Lower leg skin (tissue), 3 donors: ENCODE results near the gene LMNB1.

Source experiments
- POLR2A ChIP-seq, 2 donors: fragments of 450-650 bp; IDR thresholded peaks; one replicate each; pipeline ENCODE4 v1.6.1; 2016 to 2017; ENCODE audit warnings: antibody characterized with exemption in 2 of 2, mild to moderate bottlenecking in 1 of 2, moderate library complexity in 1 of 2
- TF ChIP-seq, protein P1 (sequence below), 3 donors: fragments of 450-650 bp; IDR thresholded peaks; one replicate each; pipeline ENCODE4 v1.5.1; 2016; ENCODE audit warnings: antibody characterized with exemption in 3 of 3, mild to moderate bottlenecking in 3 of 3, moderate library complexity in 2 of 3

DNA sequence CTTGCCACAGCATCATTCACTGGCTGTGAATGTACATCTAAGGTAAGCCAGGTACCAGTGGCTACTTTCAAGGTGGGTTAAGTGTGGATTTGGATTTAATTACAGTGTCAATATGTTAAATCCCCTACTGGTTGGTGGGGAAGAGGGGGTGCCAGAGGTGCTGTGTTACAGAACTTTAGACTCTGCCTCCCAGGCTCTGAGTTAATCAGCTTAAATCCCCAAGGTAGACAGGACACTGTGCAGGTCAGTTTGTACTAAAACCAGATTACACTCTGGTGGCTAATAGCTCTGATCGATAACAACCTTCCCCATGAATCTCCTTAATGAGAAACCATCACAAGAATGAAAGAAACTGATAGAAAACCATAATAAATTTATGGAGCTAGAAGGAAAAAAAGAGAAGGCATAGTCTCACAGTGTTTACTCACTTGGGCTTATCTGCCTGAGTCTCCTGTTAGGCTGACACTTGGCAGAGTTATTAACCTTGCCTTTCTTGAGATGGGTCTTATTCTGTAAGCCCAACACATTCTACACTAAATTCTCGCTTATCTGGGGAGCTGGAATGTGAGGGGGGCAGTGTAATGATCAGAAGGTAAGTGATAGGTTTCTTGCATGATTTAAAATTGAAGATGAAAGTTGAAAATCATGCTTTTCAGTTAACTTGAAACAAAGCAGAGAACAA lies 106.8 kb downstream of the LMNB1 start:
- TF ChIP-seq, protein P1, sequence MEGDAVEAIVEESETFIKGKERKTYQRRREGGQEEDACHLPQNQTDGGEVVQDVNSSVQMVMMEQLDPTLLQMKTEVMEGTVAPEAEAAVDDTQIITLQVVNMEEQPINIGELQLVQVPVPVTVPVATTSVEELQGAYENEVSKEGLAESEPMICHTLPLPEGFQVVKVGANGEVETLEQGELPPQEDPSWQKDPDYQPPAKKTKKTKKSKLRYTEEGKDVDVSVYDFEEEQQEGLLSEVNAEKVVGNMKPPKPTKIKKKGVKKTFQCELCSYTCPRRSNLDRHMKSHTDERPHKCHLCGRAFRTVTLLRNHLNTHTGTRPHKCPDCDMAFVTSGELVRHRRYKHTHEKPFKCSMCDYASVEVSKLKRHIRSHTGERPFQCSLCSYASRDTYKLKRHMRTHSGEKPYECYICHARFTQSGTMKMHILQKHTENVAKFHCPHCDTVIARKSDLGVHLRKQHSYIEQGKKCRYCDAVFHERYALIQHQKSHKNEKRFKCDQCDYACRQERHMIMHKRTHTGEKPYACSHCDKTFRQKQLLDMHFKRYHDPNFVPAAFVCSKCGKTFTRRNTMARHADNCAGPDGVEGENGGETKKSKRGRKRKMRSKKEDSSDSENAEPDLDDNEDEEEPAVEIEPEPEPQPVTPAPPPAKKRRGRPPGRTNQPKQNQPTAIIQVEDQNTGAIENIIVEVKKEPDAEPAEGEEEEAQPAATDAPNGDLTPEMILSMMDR (IDR thresholded peaks at IDR 0.05): no peak
- no peak for TF ChIP-seq POLR2A (IDR thresholded peaks at IDR 0.05)
